Pancreas (tissue), 10 donors: ENCODE data around the gene LRRC8B. TPM values are rescaled to one million over a fixed set of nuclear protein-coding genes. Genes with fewer than 3 reads are reported as not detected.

Source experiments
- ATAC-seq, 4 donors: fragments of 200-7000 bp; cut with Tn5 transposase; one replicate each; pipeline versions ENCODE4 v1.8.0 to v1.9.1; 2020; ENCODE audit warnings: mild to moderate bottlenecking in 4 of 4, moderate library complexity in 4 of 4
- DNase-seq, 6 donors: peaks; one replicate each; pipeline ENCODE4 v3.0.0-alpha.2; 2020
- FAIRE-seq: peaks from 2 replicates; lab custom pipeline; 2012; peaks lifted over from hg19 to GRCh38; lab: Jason Lieb, UNC
- H3K27ac ChIP-seq, 4 donors: fragments of 200-600 bp; sonication (generic); 1 replicate in 3 of 4; 2 replicates in 1 of 4; pipeline versions ENCODE4 v1.5.0 to v1.8.0; 2020
- H3K27me3 ChIP-seq, 4 donors: fragments of 200-600 bp; one replicate each; pipeline ENCODE4 v1.8.0; 2021
- H3K36me3 ChIP-seq, 3 donors: fragments of 200-600 bp; sonication (generic) in 1 of 3; one replicate each; pipeline versions ENCODE4 v1.5.0 to v1.8.0; 2020 to 2021
- H3K4me1 ChIP-seq, 3 donors: fragments of 200-600 bp; one replicate each; pipeline ENCODE4 v1.8.0; 2021
- H3K4me3 ChIP-seq, 4 donors: fragments of 200-600 bp; sonication (generic) in 2 of 4; one replicate each; pipeline versions ENCODE4 v1.5.0 to v1.8.0; 2020 to 2021
- H3K9me3 ChIP-seq, 4 donors: fragments of 200-600 bp; one replicate each; pipeline ENCODE4 v1.8.0; 2021
- CTCF ChIP-seq, 4 donors: fragments of 200-600 bp; sonication (generic) in 3 of 4; IDR thresholded peaks; one replicate each; pipeline versions ENCODE4 v1.5.0 to v1.8.0; 2021; ENCODE audit warnings: antibody characterized with exemption in 4 of 4
- WGBS, 2 donors: extraction: QIAGEN DNeasy Blood & Tissue Kit; methylation state at CpG; one replicate each; pipeline ENCODE4 v1.1.7; 2013; 5-methylcytosine and 5-hydroxymethylcytosine counted together
- intact Hi-C, 3 donors: fragments of 100-400 bp; cut with DNase I; formaldehyde crosslinking; loops; one replicate each; pipeline versions ENCODE4 v1.11.1 to v1.14.2; 2022
- polyA plus RNA-seq, 2 donors: library from polyadenylated mRNA; stranded (reverse); fragments of 200-250 nt; gene quantifications; one replicate each; pipeline ENCODE4 v1.2.3, GENCODE V29; 2013
- total RNA-seq, 6 donors: library from RNA; stranded (reverse); fragmentation: NEBNext Ultra II Directional in 4 of 6; extraction: Animal tissue kit (Norgen Biotek cat#: 25700) in 4 of 6; gene quantifications; one replicate each; pipeline versions ENCODE4 v1.2.1 to v1.2.4, GENCODE V29; 2021 to 2023
- donor health status: healthy with polysubstance abuse.
- donor health status: DM: no; HTN: no; CAD: no; lungs with moderate emphysema.
- donor health status: DM: no; HTN: no; CAD: no.
- donor health status: control.
- donor health status: control.
- donor health status: Bipolar disorder and iron deficiency.
- donor health status: DM: yes; HTN: yes; CAD: no.
- donor health status: DM: no; HTN: no; CAD: no.
- donor health status: DM: no; HTN: no; CAD: no.
- donor health status: DM: yes; HTN: yes; CAD: no.

Gene LRRC8B
- total and polyA plus RNA-seq, 8 donors, result 1.7 to 14.2 (median 7.3) TPM

GRCh38 chr1:89483757-89484077 is 40.9 kb upstream of the LRRC8B start:
- no peak for TF ChIP-seq CTCF (IDR thresholded peaks at IDR 0.05)
- Histone ChIP-seq H3K36me3 (no peaks in the 10 kb centered on the region), H3K27me3 (no peaks in the 10 kb centered on the region), H3K4me1 (no peaks in the 10 kb centered on the region), H3K9me3 (no peaks in the 10 kb centered on the region), H3K4me3 (no peak overlapping the region), H3K27ac (no peak overlapping the region)
- ATAC-seq, result no peak
- DNase-seq, result no peak
- intact Hi-C loops, result loop anchor here in 2 of 3 donors (10.0 kb wide), 2 partner anchors 121 to 281 kb away; no protein-coding TSS in a partner anchor
- no peak for FAIRE-seq
- WGBS, 2 donors, result 95 to 98% methylated on average over 1 of the region's 1 CpG

GRCh38 chr1:89484092-89485038 is 40.3 kb upstream of the LRRC8B start:
- TF ChIP-seq CTCF (IDR thresholded peaks at IDR 0.05), result no peak
- FAIRE-seq (peak; percentile 43), ATAC-seq (no peak), DNase-seq (no peak)
- H3K27me3 ChIP-seq, result no peaks in the 10 kb centered on the region
- WGBS, 2 donors, result 54 to 56% methylated on average over 3 of the region's 3 CpGs
- no peaks in the 10 kb centered on the region for H3K36me3 ChIP-seq
- intact Hi-C loops, result loop anchor here in 2 of 3 donors (5.0 to 10.0 kb wide), 3 partner anchors 113 to 280 kb away; no protein-coding TSS in a partner anchor
- H3K4me3 ChIP-seq, result no peak overlapping the region
- H3K27ac ChIP-seq, result no peak overlapping the region
- H3K4me1 ChIP-seq, result no peaks in the 10 kb centered on the region
- no peaks in the 10 kb centered on the region for H3K9me3 ChIP-seq

- H3K36me3 ChIP-seq, result no peaks in the 10 kb centered on the region
- H3K27me3 ChIP-seq, result no peaks in the 10 kb centered on the region
- ATAC-seq (no peak), DNase-seq (no peak), FAIRE-seq (no peak)
- no peaks in the 10 kb centered on the region for H3K9me3 ChIP-seq
- H3K27ac ChIP-seq, result no peak overlapping the region
- H3K4me3 ChIP-seq, result no peak overlapping the region
- 66 to 77% methylated on average over 2 of the region's 2 CpGs for WGBS, 2 donors
- TF ChIP-seq CTCF (IDR thresholded peaks at IDR 0.05), result no peak
- intact Hi-C loops, result loop anchor here in 2 of 3 donors (5.0 to 10.0 kb wide), 3 partner anchors 109 to 277 kb away; no protein-coding TSS in a partner anchor
- no peaks in the 10 kb centered on the region for H3K4me1 ChIP-seq
Observed at GRCh38 chr1:89487972-89488371, 36.7 kb upstream of the LRRC8B start.

DNA sequence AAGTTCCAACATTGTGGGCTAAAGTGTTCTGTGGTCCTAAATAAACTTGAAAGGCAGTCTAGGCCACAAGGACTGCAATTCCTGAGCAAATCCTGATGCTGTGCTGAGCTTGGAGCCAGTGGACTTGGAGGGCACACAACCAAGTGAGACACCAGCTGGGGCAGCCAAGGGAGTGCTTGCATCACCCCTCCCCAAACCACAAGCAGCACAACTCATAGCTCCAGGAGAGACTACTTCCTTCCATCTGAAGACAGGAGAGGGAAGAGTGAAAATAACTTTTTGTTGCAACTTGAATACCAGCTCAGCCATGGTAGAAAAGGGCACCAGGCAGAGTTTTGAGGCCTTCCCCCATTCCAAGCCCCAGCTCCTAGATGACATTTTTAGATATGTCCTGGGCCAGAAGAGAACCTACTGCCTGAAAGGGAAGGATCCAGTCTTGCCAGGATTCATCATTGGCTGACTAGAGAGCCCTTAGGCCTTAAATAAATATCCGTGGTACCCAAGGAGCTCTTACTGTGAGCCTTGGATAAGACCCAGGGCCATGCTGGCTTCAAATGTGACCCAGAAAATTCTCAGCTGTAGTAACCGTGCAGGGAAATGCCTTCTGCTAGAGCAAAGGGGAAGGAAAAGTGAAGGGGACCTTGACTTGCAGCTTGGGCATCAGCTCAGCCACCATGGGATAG is 35.4 kb upstream of the LRRC8B start:
- Histone ChIP-seq H3K27me3 (no peaks in the 10 kb centered on the region), H3K27ac (no peak overlapping the region), H3K4me1 (no peaks in the 10 kb centered on the region), H3K4me3 (no peak overlapping the region), H3K36me3 (no peaks in the 10 kb centered on the region), H3K9me3 (no peaks in the 10 kb centered on the region)
- 82 to 83% methylated on average over 2 of the region's 2 CpGs for WGBS, 2 donors
- DNase-seq (no peak), FAIRE-seq (no peak), ATAC-seq (no peak)
- intact Hi-C loops, result loop anchor here in 2 of 3 donors (5.0 to 10.0 kb wide), 3 partner anchors 108 to 276 kb away; no protein-coding TSS in a partner anchor
- no peak for TF ChIP-seq CTCF (IDR thresholded peaks at IDR 0.05)
